Esophagus muscularis mucosa (tissue), 3 donors: Measurements from ENCODE around the gene FAM53A.

ENCODE experiments used
- POLR2A ChIP-seq: fragments of 450-650 bp; IDR thresholded peaks from one replicate; pipeline ENCODE4 v1.6.1; 2017; ENCODE audit warnings: antibody characterized with exemption, moderate library complexity, mild to moderate bottlenecking, low read depth
- POLR2AphosphoS5 ChIP-seq, 2 donors: sonication (generic); formaldehyde crosslinking; IDR thresholded peaks; one replicate each; pipeline ENCODE4 v1.6.1; 2017; ENCODE audit warnings: antibody characterized with exemption in 2 of 2
- TF ChIP-seq, protein P1 (sequence below), 3 experiments: fragments of 200-600 bp in 2 of 3; fragments of 450-650 bp in 1 of 3; sonication (generic) in 2 of 3; IDR thresholded peaks; one replicate each; pipeline ENCODE4 v1.5.1; 2017 to 2019; ENCODE audit warnings: antibody characterized with exemption in 3 of 3, mild to moderate bottlenecking in 2 of 3, moderate library complexity in 1 of 3

DNA sequence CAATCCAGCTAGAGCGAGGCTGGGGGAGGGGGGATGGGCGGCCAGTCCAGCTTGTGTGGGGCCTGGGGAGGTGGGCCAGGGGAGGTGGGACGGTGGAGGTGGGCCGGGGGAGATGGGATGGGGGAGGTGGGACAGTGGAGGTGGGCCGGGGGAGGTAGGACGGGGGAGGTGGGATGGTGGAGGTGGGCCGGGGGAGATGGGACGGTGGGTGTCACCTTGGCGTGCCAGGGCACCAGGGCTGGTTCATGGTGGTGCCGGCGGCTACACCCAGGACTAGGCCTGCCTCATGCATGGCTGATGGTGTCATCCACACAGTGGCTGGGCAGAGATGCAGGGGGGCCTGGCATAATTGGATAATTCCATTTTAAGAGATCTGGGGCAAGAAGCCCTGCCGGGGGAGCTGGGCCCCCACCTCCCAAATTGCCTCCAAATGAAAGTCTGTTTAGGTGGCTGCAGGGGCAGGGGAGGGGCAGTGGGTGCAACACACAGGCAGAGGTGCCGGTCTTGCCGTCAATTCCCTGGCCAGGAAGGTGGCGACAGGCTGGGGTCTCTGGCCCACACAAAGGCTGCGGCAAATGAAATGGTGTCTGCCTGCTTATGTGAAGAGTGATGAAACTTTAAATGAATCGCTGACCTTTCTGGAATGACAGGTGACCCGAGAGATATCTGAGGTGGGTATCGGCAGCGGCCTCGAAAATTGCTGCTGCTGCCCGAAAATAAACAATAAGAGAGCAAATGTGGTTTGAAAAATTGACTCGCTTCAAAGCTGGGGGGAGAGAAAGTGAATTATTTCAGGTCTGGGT is 82.1 kb downstream of the FAM53A start:
- TF ChIP-seq, protein P1, sequence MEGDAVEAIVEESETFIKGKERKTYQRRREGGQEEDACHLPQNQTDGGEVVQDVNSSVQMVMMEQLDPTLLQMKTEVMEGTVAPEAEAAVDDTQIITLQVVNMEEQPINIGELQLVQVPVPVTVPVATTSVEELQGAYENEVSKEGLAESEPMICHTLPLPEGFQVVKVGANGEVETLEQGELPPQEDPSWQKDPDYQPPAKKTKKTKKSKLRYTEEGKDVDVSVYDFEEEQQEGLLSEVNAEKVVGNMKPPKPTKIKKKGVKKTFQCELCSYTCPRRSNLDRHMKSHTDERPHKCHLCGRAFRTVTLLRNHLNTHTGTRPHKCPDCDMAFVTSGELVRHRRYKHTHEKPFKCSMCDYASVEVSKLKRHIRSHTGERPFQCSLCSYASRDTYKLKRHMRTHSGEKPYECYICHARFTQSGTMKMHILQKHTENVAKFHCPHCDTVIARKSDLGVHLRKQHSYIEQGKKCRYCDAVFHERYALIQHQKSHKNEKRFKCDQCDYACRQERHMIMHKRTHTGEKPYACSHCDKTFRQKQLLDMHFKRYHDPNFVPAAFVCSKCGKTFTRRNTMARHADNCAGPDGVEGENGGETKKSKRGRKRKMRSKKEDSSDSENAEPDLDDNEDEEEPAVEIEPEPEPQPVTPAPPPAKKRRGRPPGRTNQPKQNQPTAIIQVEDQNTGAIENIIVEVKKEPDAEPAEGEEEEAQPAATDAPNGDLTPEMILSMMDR (IDR thresholded peaks at IDR 0.05), result no peak
- no peak for TF ChIP-seq POLR2A
- TF ChIP-seq POLR2AphosphoS5 (IDR thresholded peaks at IDR 0.05), result no peak
